HEK293 (cell line): ENCODE measurements around the gene CCDC74A.
"Not testable (repeated sequence)": the region's sequence is repeated elsewhere in the genome, so short reads cannot be mapped to it uniquely, and the experiment has no call there.

ENCODE experiments used
- CTCF ChIA-PET: fragments of 350-600 bp; formaldehyde crosslinking; extraction: SDS; loops from one replicate; lab custom pipeline; 2021; ENCODE audit warnings: antibody characterized with exemption; lab: Yijun Ruan, JAX
- POLR2A ChIA-PET: fragments of 300-600 bp; formaldehyde crosslinking; extraction: SDS; loops from one replicate; lab custom pipeline; 2020; ENCODE audit warnings: antibody characterized with exemption, inconsistent platforms; lab: Yijun Ruan, JAX
- H3K27ac ChIP-seq: fragments of 200-500 bp; sonication (Bioruptor generic); 2 replicates; pipeline ENCODE4 v1.5.1; 2014; ENCODE audit warnings: low read depth, low read length, control low read depth, inconsistent platforms; ENCODE audit errors: extremely low read depth
- H3K36me3 ChIP-seq, 2 experiments: fragments of 200-500 bp in 1 of 2; sonication (Bioruptor generic) in 1 of 2; 1 replicate in 1 of 2; 2 replicates in 1 of 2; pipeline ENCODE4 v1.5.1; 2014 to 2017; ENCODE audit warnings: inconsistent platforms in 2 of 2, low read length in 2 of 2; ENCODE audit not compliant: control insufficient read depth in 2 of 2, insufficient read depth in 1 of 2
- H3K4me1 ChIP-seq: fragments of 200-500 bp; sonication (Bioruptor generic); 2 replicates; pipeline ENCODE4 v1.5.1; 2014; ENCODE audit warnings: mild to moderate bottlenecking, low read length, inconsistent platforms; ENCODE audit not compliant: control insufficient read depth, insufficient read depth
- H3K4me3 ChIP-seq: 2 replicates; pipeline ENCODE4 v1.5.1; 2011; ENCODE audit warnings: low read depth, mild to moderate bottlenecking, control low read depth, low read length, moderate library complexity
- H3K9me3 ChIP-seq: fragments of 200-500 bp; sonication (Bioruptor generic); 2 replicates; pipeline ENCODE4 v1.5.1; 2014; ENCODE audit warnings: low read depth, low read length, inconsistent platforms; ENCODE audit not compliant: control insufficient read depth, insufficient read depth
- HOXA7 ChIP-seq: sonication (generic); formaldehyde crosslinking; IDR thresholded peaks from 2 replicates; pipeline ENCODE4 v1.8.1; 2022; ENCODE audit warnings: missing genetic modification reagents, borderline replicate concordance
- KLF1 ChIP-seq: fragments of 450-650 bp; formaldehyde crosslinking; IDR thresholded peaks from 2 replicates; pipeline ENCODE4 v1.5.1; 2016; ENCODE audit warnings: missing biosample characterization, missing genetic modification characterization
- PRDM2 ChIP-seq: fragments of 450-650 bp; formaldehyde crosslinking; IDR thresholded peaks from 2 replicates; pipeline ENCODE4 v1.5.1; 2016; ENCODE audit warnings: missing biosample characterization, missing genetic modification characterization, borderline replicate concordance
- SP3 ChIP-seq: fragments of 450-650 bp; formaldehyde crosslinking; IDR thresholded peaks from 2 replicates; pipeline ENCODE4 v1.5.1; 2016; ENCODE audit warnings: missing biosample characterization, missing genetic modification characterization
- TCF7L2 ChIP-seq: IDR thresholded peaks from 2 replicates; pipeline ENCODE4 v1.6.1; 2011; ENCODE audit warnings: low read depth, mild to moderate bottlenecking, inconsistent platforms, low read length, moderate library complexity, borderline replicate concordance
- ZBTB6 ChIP-seq: fragments of 450-650 bp; formaldehyde crosslinking; IDR thresholded peaks from 2 replicates; pipeline ENCODE4 v1.5.1; 2017; ENCODE audit warnings: missing biosample characterization, missing genetic modification characterization
- ZNF423 ChIP-seq: fragments of 450-650 bp; formaldehyde crosslinking; IDR thresholded peaks from 2 replicates; pipeline ENCODE4 v1.5.1; 2016; ENCODE audit warnings: missing biosample characterization, missing genetic modification characterization
- ZNF544 ChIP-seq: fragments of 450-650 bp; formaldehyde crosslinking; IDR thresholded peaks from 2 replicates; pipeline ENCODE4 v1.5.0; 2017; ENCODE audit warnings: missing biosample characterization, missing genetic modification characterization
- ZNF830 ChIP-seq: fragments of 450-650 bp; IDR thresholded peaks from 2 replicates; pipeline ENCODE4 v1.5.0; 2018; ENCODE audit warnings: missing biosample characterization, missing genetic modification characterization, low read depth, mild to moderate bottlenecking, moderate library complexity
- ZNF843 ChIP-seq: fragments of 450-650 bp; formaldehyde crosslinking; IDR thresholded peaks from 2 replicates; pipeline ENCODE4 v1.5.1; 2016; ENCODE audit warnings: missing biosample characterization, missing genetic modification characterization
- ZSCAN4 ChIP-seq: fragments of 450-650 bp; formaldehyde crosslinking; IDR thresholded peaks from 2 replicates; pipeline ENCODE4 v1.5.1; 2017; ENCODE audit warnings: missing biosample characterization, missing genetic modification characterization
- ZSCAN5A ChIP-seq: fragments of 450-650 bp; formaldehyde crosslinking; IDR thresholded peaks from 2 replicates; pipeline ENCODE4 v1.5.1; 2016; ENCODE audit warnings: missing biosample characterization, missing genetic modification characterization

Gene CCDC74A

GRCh38 chr2:131509615-131510014 is 18.1 kb upstream of the CCDC74A start:
- no peak for TF ChIP-seq SP3 (tag by site-specific recombination)
- no peak for TF ChIP-seq HOXA7 (CRISPR knock-in tag)
- TF ChIP-seq ZSCAN5A (tag by site-specific recombination) = no peak
- TF ChIP-seq KLF1 = no peak
- no peak for TF ChIP-seq TCF7L2
- TF ChIP-seq ZNF544 = no peak
- no peak for TF ChIP-seq ZSCAN4
- TF ChIP-seq ZNF830 = no peak
- TF ChIP-seq ZNF423 (tag by site-specific recombination) = no peak
- no peak for TF ChIP-seq PRDM2 (tag by site-specific recombination)
- no peak for TF ChIP-seq ZNF843 (tag by site-specific recombination)
- no peak for TF ChIP-seq ZBTB6
- TF ChIP-seq, all 188 proteins: peak for 0
- CTCF ChIA-PET = no interaction called here
- no peaks in the 10 kb centered on the region for H3K9me3 ChIP-seq
- H3K27ac ChIP-seq = no peak overlapping the region
- no peaks in the 10 kb centered on the region for H3K4me1 ChIP-seq
- H3K4me3 ChIP-seq = no peak overlapping the region
- H3K36me3 ChIP-seq = peaks cover 15 to 84% of the 10 kb centered on the region in 2 experiments; a peak in 2 of 3 replicates
- POLR2A ChIA-PET = no interaction called here

GRCh38 chr2:131511291-131511968 is 16.3 kb upstream of the CCDC74A start:
- POLR2A ChIA-PET = interaction anchor here (0.6 kb wide), 1 partner anchor 97 kb away, joined by 5 read pairs; no protein-coding TSS in a partner anchor
- H3K4me1 ChIP-seq, H3K9me3 ChIP-seq, H3K4me3 ChIP-seq, H3K27ac ChIP-seq, CTCF ChIA-PET: not testable (repeated sequence)
- H3K36me3 ChIP-seq = peaks cover 7 to 81% of the 10 kb centered on the region in 2 experiments; a peak in 2 of 3 replicates

- H3K27ac ChIP-seq, CTCF ChIA-PET, H3K4me1 ChIP-seq, H3K9me3 ChIP-seq, H3K4me3 ChIP-seq: not testable (repeated sequence)
- H3K36me3 ChIP-seq = peaks cover 7 to 81% of the 10 kb centered on the region in 2 experiments; a peak in 2 of 3 replicates
- POLR2A ChIA-PET = interaction anchor here (0.6 kb wide), 1 partner anchor 98 kb away, joined by 5 read pairs; no protein-coding TSS in a partner anchor
Observed at GRCh38 chr2:131511969-131512870, 15.5 kb upstream of the CCDC74A start.

- CTCF ChIA-PET, H3K27ac ChIP-seq, H3K4me1 ChIP-seq, H3K4me3 ChIP-seq, H3K9me3 ChIP-seq, POLR2A ChIA-PET: not testable (repeated sequence)
- peaks cover 0 to 80% of the 10 kb centered on the region in 2 experiments; a peak in 2 of 3 replicates for H3K36me3 ChIP-seq
Observed at GRCh38 chr2:131514408-131515166, 13.1 kb upstream of the CCDC74A start.
